CD4-positive, alpha-beta T cell (primary cell): ENCODE measurements around the gene TOMM6. TPM values are rescaled to one million over a fixed set of nuclear protein-coding genes. Genes with fewer than 3 reads are reported as not detected.
A peak's percentile ranks its signal among the peaks of the same experiment; 100 is the strongest.

Experiments used
- ATAC-seq: fragments of 200-7000 bp; cut with Tn5 transposase; one replicate; pipeline ENCODE4 v1.10.0; 2022; ENCODE audit warnings: mild to moderate bottlenecking; ENCODE audit not compliant: poor library complexity
- CTCF ChIA-PET: fragments of 350-600 bp; sonication (Branson Sonifier 250); formaldehyde crosslinking; loops from one replicate; lab custom pipeline; 2021; ENCODE audit warnings: antibody characterized with exemption, inconsistent platforms; lab: Charles Lee
- POLR2A ChIA-PET: fragments of 350-600 bp; sonication (Branson Sonifier 250); formaldehyde crosslinking; loops from one replicate; lab custom pipeline; 2021; ENCODE audit warnings: antibody characterized with exemption, inconsistent platforms; lab: Charles Lee
- DNase-seq, 14 experiments: peaks; one replicate each; pipeline ENCODE4 v3.0.0-alpha.2; 2013 to 2020; ENCODE audit warnings: mixed read lengths in 2 of 14
- H3K27ac ChIP-seq, 2 donors: one replicate each; pipeline versions ENCODE4 v1.5.1 to v1.7.0; 2013; ENCODE audit warnings: low read length in 2 of 2, low read depth in 1 of 2, mild to moderate bottlenecking in 1 of 2
- H3K27me3 ChIP-seq, 2 experiments: 1 replicate in 1 of 2; 2 replicates in 1 of 2; pipeline versions ENCODE4 v1.6.1 to v1.7.0; 2013; ENCODE audit warnings: low read length in 2 of 2, control low read depth in 1 of 2, mild to moderate bottlenecking in 1 of 2, moderate library complexity in 1 of 2; ENCODE audit not compliant: insufficient read depth in 2 of 2, control insufficient read depth in 1 of 2
- H3K36me3 ChIP-seq: one replicate; pipeline ENCODE4 v1.6.1; 2013; ENCODE audit warnings: low read length, control low read depth; ENCODE audit not compliant: insufficient read depth
- H3K4me1 ChIP-seq: one replicate; pipeline ENCODE4 v1.6.1; 2013; ENCODE audit warnings: low read length, control low read depth; ENCODE audit not compliant: insufficient read depth
- H3K4me3 ChIP-seq: one replicate; pipeline ENCODE4 v1.5.1; 2013; ENCODE audit warnings: mild to moderate bottlenecking, low read length, moderate library complexity
- H3K9me3 ChIP-seq, 2 experiments: 1 replicate in 1 of 2; 2 replicates in 1 of 2; pipeline versions ENCODE4 v1.6.1 to v1.7.0; 2013; ENCODE audit warnings: low read length in 2 of 2, mild to moderate bottlenecking in 2 of 2, control low read depth in 1 of 2, moderate library complexity in 1 of 2; ENCODE audit not compliant: control insufficient read depth in 1 of 2, insufficient read depth in 1 of 2
- H3K27ac Mint-ChIP-seq: one replicate; pipeline ENCODE4 v1.8.0; 2020; ENCODE audit warnings: mixed read lengths
- H3K27me3 Mint-ChIP-seq: one replicate; pipeline ENCODE4 v1.8.0; 2021; ENCODE audit warnings: mixed read lengths
- H3K36me3 Mint-ChIP-seq: one replicate; pipeline ENCODE4 v1.8.0; 2021; ENCODE audit warnings: low read depth, mixed read lengths
- H3K4me1 Mint-ChIP-seq: one replicate; pipeline ENCODE4 v1.8.0; 2021; ENCODE audit warnings: low read depth, mixed read lengths
- H3K4me3 Mint-ChIP-seq: one replicate; pipeline ENCODE4 v1.8.0; 2020; ENCODE audit warnings: mild to moderate bottlenecking, mixed read lengths
- H3K9me3 Mint-ChIP-seq: one replicate; pipeline ENCODE4 v1.8.0; 2020; ENCODE audit warnings: mixed read lengths
- intact Hi-C, 2 experiments: fragments of 100-400 bp; cut with DNase I in 1 of 2; cut with micrococcal nuclease in 1 of 2; formaldehyde crosslinking; loops; one replicate each; pipeline versions ENCODE4 v1.15.1 to v1.9.0; 2023 to 2025; cut with DNase I, micrococcal nuclease
- polyA plus RNA-seq, 2 donors: library from polyadenylated mRNA; unstranded; fragments of 120-200 nt; gene quantifications; one replicate each; pipeline ENCODE4 v1.2.1, GENCODE V29; 2013
- total RNA-seq, 174 experiments: library from RNA in 2 of 174; stranded (reverse) in 2 of 174; gene quantifications; one replicate each; pipeline ENCODE4 v1.2.3 and lab custom pipeline; 2021 to 2026
- TF ChIP-seq, protein P1 (sequence below): fragments of 200-600 bp; IDR thresholded peaks from one replicate; pipeline ENCODE4 v1.8.0; 2022; ENCODE audit warnings: antibody characterized with exemption, mild to moderate bottlenecking

The TOMM6 gene
- total RNA-seq: 10 to 100 TPM; 78.8 to 83.2 TPM
- polyA plus RNA-seq (2013, experiment 1 of 2): 200 TPM
- polyA plus RNA-seq (2013, experiment 2 of 2): 179 TPM
- total RNA-seq (lab: John Stamatoyannopoulos, UW): 0 reads per million in 172 experiments

GRCh38 chr6:41787219-41787917 is at the start of gene TOMM6:
Gene TOMM6, plus strand, starts transcription at chr6:41787694. Its CDS starts 4 bp downstream, at chr6:41787698.
- Mint-ChIP-seq H3K9me3 (no peaks in the 10 kb centered on the region), H3K27me3 (no peaks in the 10 kb centered on the region), H3K27ac (peak within 1 kb of the TSS; percentile 96), H3K36me3 (peaks cover 44% of the 10 kb centered on the region), H3K4me3 (peak within 1 kb of the TSS; percentile 92), H3K4me1 (peaks cover 27% of the 10 kb centered on the region)
- peaks cover 23% of the 10 kb centered on the region for H3K4me1 ChIP-seq
- ATAC-seq: peak; percentile 77
- ChIA-PET CTCF (interaction anchor here (0.6 to 2.9 kb wide), 53 partner anchors 8 to 1729 kb away, joined by 3 to 75 read pairs (median 5); partner anchors contain the start of genes BYSL, CCND3, FRS3 and MED20), POLR2A (interaction anchor here (0.5 to 3.0 kb wide), 30 partner anchors 11 to 1842 kb away, joined by 3 to 41 read pairs (median 6); partner anchors contain the start of genes BYSL, CUL7, KLC4 and MED20)
- intact Hi-C loops: loop anchor here (1.0 to 10.0 kb wide), 11 partner anchors 53 to 1107 kb away; partner anchors contain the start of genes BYSL (in 2 of the 2), MED20 (in 2 of the 2), TFEB (in 2 of the 2) and UBR2 (in 2 of the 2)
- H3K4me3 ChIP-seq: peak within 1 kb of the TSS; percentile 78
- no peaks in the 10 kb centered on the region for H3K27me3 ChIP-seq
- TF ChIP-seq, protein P1, sequence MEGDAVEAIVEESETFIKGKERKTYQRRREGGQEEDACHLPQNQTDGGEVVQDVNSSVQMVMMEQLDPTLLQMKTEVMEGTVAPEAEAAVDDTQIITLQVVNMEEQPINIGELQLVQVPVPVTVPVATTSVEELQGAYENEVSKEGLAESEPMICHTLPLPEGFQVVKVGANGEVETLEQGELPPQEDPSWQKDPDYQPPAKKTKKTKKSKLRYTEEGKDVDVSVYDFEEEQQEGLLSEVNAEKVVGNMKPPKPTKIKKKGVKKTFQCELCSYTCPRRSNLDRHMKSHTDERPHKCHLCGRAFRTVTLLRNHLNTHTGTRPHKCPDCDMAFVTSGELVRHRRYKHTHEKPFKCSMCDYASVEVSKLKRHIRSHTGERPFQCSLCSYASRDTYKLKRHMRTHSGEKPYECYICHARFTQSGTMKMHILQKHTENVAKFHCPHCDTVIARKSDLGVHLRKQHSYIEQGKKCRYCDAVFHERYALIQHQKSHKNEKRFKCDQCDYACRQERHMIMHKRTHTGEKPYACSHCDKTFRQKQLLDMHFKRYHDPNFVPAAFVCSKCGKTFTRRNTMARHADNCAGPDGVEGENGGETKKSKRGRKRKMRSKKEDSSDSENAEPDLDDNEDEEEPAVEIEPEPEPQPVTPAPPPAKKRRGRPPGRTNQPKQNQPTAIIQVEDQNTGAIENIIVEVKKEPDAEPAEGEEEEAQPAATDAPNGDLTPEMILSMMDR: peak; percentile 90
- DNase-seq: peak; percentile 91 to 97 (median 93)
- H3K27ac ChIP-seq: peak within 1 kb of the TSS; percentile 87 to 89
- no peaks in the 10 kb centered on the region for H3K9me3 ChIP-seq
- H3K36me3 ChIP-seq: peaks cover 36% of the 10 kb centered on the region

DNA sequence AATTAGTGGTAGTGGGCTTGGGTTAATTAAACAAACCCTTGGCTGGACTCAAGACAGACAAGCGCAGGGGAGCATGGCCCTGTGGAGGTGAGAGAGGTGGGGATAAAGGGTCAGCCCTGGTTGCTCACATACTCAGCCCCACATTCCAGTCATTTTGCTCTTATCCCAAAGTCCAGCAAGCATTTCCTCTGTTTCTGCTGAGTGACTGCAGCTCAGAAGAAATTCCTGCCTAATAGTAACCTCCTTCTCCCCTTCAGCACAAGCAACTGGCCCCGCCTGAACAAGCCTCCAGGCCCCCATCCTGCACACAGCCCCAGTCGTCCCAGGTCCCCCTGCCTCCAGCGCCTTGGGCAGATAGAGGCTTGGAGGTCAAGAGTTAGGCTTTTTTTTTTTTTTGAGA is 48.5 kb upstream of the TOMM6 start:
- intact Hi-C loops: loop anchor here in 1 of 2 experiments (5.0 to 10.0 kb wide), 3 partner anchors 1506 to 1948 kb away; partner anchors contain the start of genes GTPBP2, MRPS18A and TTBK1
- ChIA-PET POLR2A (no interaction called here), CTCF (no interaction called here)
- Mint-ChIP-seq H3K36me3 (no peaks in the 10 kb centered on the region), H3K27ac (no peak overlapping the region), H3K4me3 (peak overlapping the region; percentile 15), H3K9me3 (no peaks in the 10 kb centered on the region), H3K4me1 (peaks cover 5% of the 10 kb centered on the region), H3K27me3 (no peaks in the 10 kb centered on the region)
- no peaks in the 10 kb centered on the region for H3K36me3 ChIP-seq
- H3K4me3 ChIP-seq: no peak overlapping the region
- H3K27me3 ChIP-seq: peaks cover 0 to 3% of the 10 kb centered on the region in 2 experiments
- no peaks in the 10 kb centered on the region for H3K9me3 ChIP-seq
- H3K27ac ChIP-seq: no peak overlapping the region
- DNase-seq (no peak), ATAC-seq (no peak)
- H3K4me1 ChIP-seq: peaks cover 6% of the 10 kb centered on the region
- TF ChIP-seq, protein P1: no peak

- ChIA-PET CTCF (no interaction called here), POLR2A (no interaction called here)
- Histone ChIP-seq H3K4me3 (no peak overlapping the region), H3K27ac (no peak overlapping the region), H3K4me1 (peaks cover 5% of the 10 kb centered on the region), H3K27me3 (peaks cover 0 to 3% of the 10 kb centered on the region in 2 experiments), H3K36me3 (no peaks in the 10 kb centered on the region), H3K9me3 (no peaks in the 10 kb centered on the region)
- DNase-seq: no peak
- no peak overlapping the region for H3K4me3 Mint-ChIP-seq
- H3K36me3 Mint-ChIP-seq: no peaks in the 10 kb centered on the region
- intact Hi-C loops: no loop called here
- no peaks in the 10 kb centered on the region for H3K9me3 Mint-ChIP-seq
- no peak for ATAC-seq
- no peaks in the 10 kb centered on the region for H3K27me3 Mint-ChIP-seq
- H3K4me1 Mint-ChIP-seq: peaks cover 3% of the 10 kb centered on the region
- H3K27ac Mint-ChIP-seq: no peak overlapping the region
- TF ChIP-seq, protein P1: no peak
These were observed 46.9 kb upstream of the TOMM6 start for GRCh38 chr6:41740366-41741162.
